Liver (tissue), 9 donors: ENCODE measurements around the gene NSMF. TPM values are rescaled to one million over a fixed set of nuclear protein-coding genes. Genes with fewer than 3 reads are reported as not detected.

Experiments
- DNase-seq: peaks from one replicate; pipeline ENCODE4 v3.0.0-alpha.2; 2017; ENCODE audit warnings: low spot score
- H3K27ac ChIP-seq, 2 donors: one replicate each; pipeline ENCODE4 v1.7.0; 2013; ENCODE audit warnings: inconsistent platforms in 2 of 2, low read length in 2 of 2, control low read depth in 1 of 2, low read depth in 1 of 2, mild to moderate bottlenecking in 1 of 2
- H3K27me3 ChIP-seq, 4 donors: one replicate each; pipeline versions ENCODE4 v1.6.1 to v1.7.0; 2013; ENCODE audit warnings: low read length in 3 of 4, inconsistent platforms in 1 of 4, mild to moderate bottlenecking in 1 of 4, moderate library complexity in 1 of 4; ENCODE audit not compliant: control insufficient read depth in 4 of 4, insufficient read depth in 4 of 4
- H3K36me3 ChIP-seq, 4 donors: one replicate each; pipeline versions ENCODE4 v1.6.1 to v1.7.0; 2013; ENCODE audit warnings: low read length in 3 of 4, mild to moderate bottlenecking in 3 of 4, low read depth in 1 of 4, moderate library complexity in 1 of 4; ENCODE audit not compliant: control insufficient read depth in 4 of 4, insufficient read depth in 3 of 4
- H3K4me1 ChIP-seq, 4 donors: one replicate each; pipeline versions ENCODE4 v1.6.1 to v1.7.0; 2013; ENCODE audit warnings: low read length in 3 of 4, mild to moderate bottlenecking in 3 of 4, moderate library complexity in 1 of 4; ENCODE audit not compliant: control insufficient read depth in 4 of 4, insufficient read depth in 4 of 4
- H3K4me3 ChIP-seq, 3 donors: one replicate each; pipeline versions ENCODE4 v1.6.1 to v1.7.0; 2013; ENCODE audit warnings: low read length in 3 of 3, control low read depth in 1 of 3, low read depth in 1 of 3, mild to moderate bottlenecking in 1 of 3
- H3K9ac ChIP-seq, 2 donors: one replicate each; pipeline ENCODE4 v1.7.0; 2013; ENCODE audit warnings: low read length in 2 of 2, mild to moderate bottlenecking in 2 of 2, moderate library complexity in 2 of 2, control low read depth in 1 of 2, low read depth in 1 of 2
- H3K9me3 ChIP-seq, 4 donors: one replicate each; pipeline versions ENCODE4 v1.6.1 to v1.7.0; 2013; ENCODE audit warnings: low read length in 3 of 4; ENCODE audit not compliant: control insufficient read depth in 4 of 4
- ATF3 ChIP-seq: IDR thresholded peaks from 2 replicates; pipeline ENCODE4 v1.6.1; 2016; ENCODE audit warnings: antibody characterized with exemption
- CTCF ChIP-seq: fragments of 150-350 bp; IDR thresholded peaks from 2 replicates; pipeline ENCODE4 v1.5.1; 2017; ENCODE audit warnings: improper control_type of control experiment, low read depth, low read length; ENCODE audit not compliant: missing input control
- EGR1 ChIP-seq, 2 donors: IDR thresholded peaks; 2 replicates each; pipeline ENCODE4 v1.6.1; 2016 to 2018; ENCODE audit warnings: antibody characterized with exemption in 2 of 2, low read depth in 2 of 2
- FOXA1 ChIP-seq: IDR thresholded peaks from 2 replicates; pipeline ENCODE4 v1.6.1; 2016; ENCODE audit warnings: antibody characterized with exemption
- FOXA2 ChIP-seq: IDR thresholded peaks from 2 replicates; pipeline ENCODE4 v1.6.1; 2016; ENCODE audit warnings: antibody characterized with exemption
- HNF4A ChIP-seq, 2 donors: conservative IDR thresholded peaks; 2 replicates each; pipeline ENCODE4 v1.6.1; 2016; ENCODE audit warnings: antibody characterized with exemption in 2 of 2, mild to moderate bottlenecking in 2 of 2
- HNF4G ChIP-seq: IDR thresholded peaks from 2 replicates; pipeline ENCODE4 v1.6.1; 2016; ENCODE audit warnings: antibody characterized with exemption
- JUND ChIP-seq, 2 donors: IDR thresholded peaks; 2 replicates each; pipeline ENCODE4 v1.6.1; 2016; ENCODE audit warnings: antibody characterized with exemption in 2 of 2
- MAX ChIP-seq: IDR thresholded peaks from 2 replicates; pipeline ENCODE4 v1.6.1; 2016; ENCODE audit warnings: antibody characterized with exemption
- NR2F2 ChIP-seq: IDR thresholded peaks from 2 replicates; pipeline ENCODE4 v1.6.1; 2016; ENCODE audit warnings: antibody characterized with exemption
- RAD21 ChIP-seq, 2 donors: IDR thresholded peaks; 2 replicates each; pipeline ENCODE4 v1.6.1; 2016; ENCODE audit warnings: antibody characterized with exemption in 2 of 2, mild to moderate bottlenecking in 2 of 2
- REST ChIP-seq: IDR thresholded peaks from 2 replicates; pipeline ENCODE4 v1.6.1; 2016; ENCODE audit warnings: antibody characterized with exemption, mild to moderate bottlenecking
- RXRA ChIP-seq, 2 donors: IDR thresholded peaks; 2 replicates each; pipeline ENCODE4 v1.6.1; 2017 to 2018; ENCODE audit warnings: antibody characterized with exemption in 2 of 2, mild to moderate bottlenecking in 1 of 2
- SP1 ChIP-seq: IDR thresholded peaks from 2 replicates; pipeline ENCODE4 v1.6.1; 2018; ENCODE audit warnings: antibody characterized with exemption, mild to moderate bottlenecking
- TAF1 ChIP-seq: conservative IDR thresholded peaks from 2 replicates; pipeline ENCODE4 v1.6.1; 2016; ENCODE audit warnings: antibody characterized with exemption, mild to moderate bottlenecking
- YY1 ChIP-seq: IDR thresholded peaks from 2 replicates; pipeline ENCODE4 v1.6.1; 2016; ENCODE audit warnings: antibody characterized with exemption, mild to moderate bottlenecking
- ZBTB33 ChIP-seq: IDR thresholded peaks from 2 replicates; pipeline ENCODE4 v1.6.1; 2016; ENCODE audit warnings: antibody characterized with exemption
- WGBS: extraction: QIAGEN DNeasy Blood & Tissue Kit; methylation state at CpG from one replicate; pipeline ENCODE4 v1.1.7; 2013; 5-methylcytosine and 5-hydroxymethylcytosine counted together
- polyA plus RNA-seq, 2 donors: library from polyadenylated mRNA; stranded (reverse) in 1 of 2; unstranded in 1 of 2; fragments of 200-250 nt in 1 of 2; fragments of >200 nt in 1 of 2; fragmentation: Nextera tagmentation in 1 of 2; extraction: Ambion mirVana in 1 of 2; gene quantifications; one replicate each; pipeline versions ENCODE4 v1.2.1 to v1.2.3, GENCODE V29; 2013 to 2015
- total RNA-seq, 2 donors: library from RNA; depleted of rRNA; stranded (reverse); fragments of >200 nt; gene quantifications; one replicate each; pipeline ENCODE4 v1.2.3, GENCODE V29; 2014
- donor health status: healthy.
- donor health status: healthy.
- donor health status: healthy.
- donor health status: healthy.
- donor health status: healthy.

Gene NSMF
- total and polyA plus RNA-seq, 4 donors = 1.7 to 13.5 (median 8.7) TPM

GRCh38 chr9:137454145-137454596 is 5.0 kb downstream of the NSMF start:
- peak; percentile 59 for DNase-seq
- peaks cover 20 to 53% (median 36%) of the 10 kb centered on the region in 4 donors for H3K4me1 ChIP-seq
- TF ChIP-seq EGR1 (IDR thresholded peaks at IDR 0.05; ENCODE audit: low read depth in 2 of 2) (no peak), SP1 (no peak), RAD21 (IDR thresholded peaks at IDR 0.05) (no peak), RXRA (IDR thresholded peaks at IDR 0.05) (no peak), MAX (no peak), JUND (IDR thresholded peaks at IDR 0.05) (no peak), REST (no peak), ZBTB33 (no peak), NR2F2 (no peak), TAF1 (no peak), HNF4G (no peak), YY1 (no peak), CTCF (no peak), HNF4A (conservative IDR thresholded peaks at IDR 0.05) (no peak), FOXA1 (no peak), FOXA2 (no peak)
- no peaks in the 10 kb centered on the region for H3K27me3 ChIP-seq
- H3K4me3 ChIP-seq = peak overlapping the region; percentile 2 to 58 (median 25)
- H3K9me3 ChIP-seq = no peaks in the 10 kb centered on the region
- H3K9ac ChIP-seq = peak overlapping the region; percentile 35 to 74
- 10% methylated on average over 22 of the region's 24 CpGs for whole genome bisulfite sequencing
- peaks cover 0 to 5% (median 2%) of the 10 kb centered on the region in 4 donors for H3K36me3 ChIP-seq
- H3K27ac ChIP-seq = peak overlapping the region; percentile 90 to 92

GRCh38 chr9:137453643-137454081 is 5.5 kb downstream of the NSMF start:
- H3K36me3 ChIP-seq = peaks cover 0 to 5% (median 2%) of the 10 kb centered on the region in 4 donors
- 51% methylated on average over 25 of the region's 25 CpGs for WGBS
- H3K4me3 ChIP-seq = no peak overlapping the region
- H3K27ac ChIP-seq = no peak overlapping the region
- peak; percentile 47 for DNase-seq
- no peak overlapping the region for H3K9ac ChIP-seq
- no peaks in the 10 kb centered on the region for H3K9me3 ChIP-seq
- H3K27me3 ChIP-seq = no peaks in the 10 kb centered on the region
- peaks cover 20 to 52% (median 36%) of the 10 kb centered on the region in 4 donors for H3K4me1 ChIP-seq
- TF ChIP-seq REST (no peak), ATF3 (no peak), YY1 (no peak), TAF1 (no peak), NR2F2 (no peak), EGR1 (IDR thresholded peaks at IDR 0.05; ENCODE audit: low read depth in 2 of 2) (no peak), RAD21 (IDR thresholded peaks at IDR 0.05) (no peak), CTCF (no peak), MAX (no peak), JUND (IDR thresholded peaks at IDR 0.05) (no peak), HNF4G (no peak), FOXA2 (no peak)
